H9 (cell line): Measurements from ENCODE around the gene SYNGR1. TPM values are rescaled to one million over a fixed set of nuclear protein-coding genes. Genes with fewer than 3 reads are reported as not detected.

Source experiments
- DNase-seq: peaks from one replicate; pipeline ENCODE4 v3.0.0-alpha.2; 2017
- H2AFZ ChIP-seq: one replicate; pipeline ENCODE4 v1.6.1; 2013; ENCODE audit warnings: mild to moderate bottlenecking, low read length, control low read depth, moderate library complexity
- H2AK5ac ChIP-seq: 2 replicates; pipeline ENCODE4 v1.6.1; 2013; ENCODE audit warnings: low read length, control low read depth, mixed read lengths; ENCODE audit not compliant: insufficient read length
- H2BK120ac ChIP-seq: one replicate; pipeline ENCODE4 v1.6.1; 2013; ENCODE audit warnings: low read depth, mild to moderate bottlenecking, low read length, control low read depth, inconsistent platforms; ENCODE audit not compliant: poor library complexity, severe bottlenecking
- H2BK12ac ChIP-seq: 2 replicates; pipeline ENCODE4 v1.6.1; 2013; ENCODE audit warnings: low read length, control low read depth, mixed read lengths, low read depth; ENCODE audit not compliant: insufficient read length
- H2BK15ac ChIP-seq: 2 replicates; pipeline ENCODE4 v1.6.1; 2013; ENCODE audit warnings: low read depth, low read length, control low read depth
- H2BK20ac ChIP-seq: one replicate; pipeline ENCODE4 v1.6.1; 2013; ENCODE audit warnings: low read depth, mild to moderate bottlenecking, low read length, control low read depth, inconsistent platforms; ENCODE audit not compliant: poor library complexity, severe bottlenecking
- H2BK5ac ChIP-seq: 2 replicates; pipeline ENCODE4 v1.6.1; 2013; ENCODE audit warnings: low read length, control low read depth, mixed read lengths; ENCODE audit not compliant: insufficient read length
- H3K14ac ChIP-seq: 2 replicates; pipeline ENCODE4 v1.6.1; 2013; ENCODE audit warnings: low read length, control low read depth; ENCODE audit not compliant: insufficient read depth
- H3K18ac ChIP-seq: 2 replicates; pipeline ENCODE4 v1.6.1; 2013; ENCODE audit warnings: low read depth, mild to moderate bottlenecking, mixed read lengths, low read length, control low read depth; ENCODE audit not compliant: insufficient read length
- H3K23ac ChIP-seq: 2 replicates; pipeline ENCODE4 v1.6.1; 2013; ENCODE audit warnings: low read length, control low read depth, mixed read lengths, low read depth; ENCODE audit not compliant: insufficient read length
- H3K23me2 ChIP-seq: 2 replicates; pipeline ENCODE4 v1.6.1; 2013; ENCODE audit warnings: low read depth, mild to moderate bottlenecking, mixed read lengths, low read length, control low read depth; ENCODE audit not compliant: insufficient read length, poor library complexity, severe bottlenecking
- H3K27ac ChIP-seq: 2 replicates; pipeline ENCODE4 v1.5.1; 2013; ENCODE audit warnings: low read length, control low read depth, mixed read lengths, low read depth; ENCODE audit not compliant: insufficient read length
- H3K27me3 ChIP-seq: 2 replicates; pipeline ENCODE4 v1.6.1; 2013; ENCODE audit warnings: low read length, control low read depth, inconsistent platforms; ENCODE audit not compliant: insufficient read depth
- H3K4ac ChIP-seq: 2 replicates; pipeline ENCODE4 v1.6.1; 2013; ENCODE audit warnings: low read depth, mild to moderate bottlenecking, control low read depth, inconsistent platforms, low read length, moderate library complexity
- H3K4me1 ChIP-seq: 2 replicates; pipeline ENCODE4 v1.6.1; 2013; ENCODE audit warnings: low read length, control low read depth, inconsistent platforms; ENCODE audit not compliant: insufficient read depth
- H3K4me2 ChIP-seq: 2 replicates; pipeline ENCODE4 v1.6.1; 2013; ENCODE audit warnings: low read length, control low read depth, mixed read lengths; ENCODE audit not compliant: insufficient read length, insufficient read depth
- H3K56ac ChIP-seq: 2 replicates; pipeline ENCODE4 v1.6.1; 2013; ENCODE audit warnings: low read depth, mild to moderate bottlenecking, mixed read lengths, low read length, control low read depth; ENCODE audit not compliant: insufficient read length
- H3K79me1 ChIP-seq: 2 replicates; pipeline ENCODE4 v1.6.1; 2013; ENCODE audit warnings: low read depth, mild to moderate bottlenecking, moderate library complexity, low read length, control low read depth, inconsistent platforms; ENCODE audit not compliant: insufficient read depth, poor library complexity, severe bottlenecking
- H3K79me2 ChIP-seq: 2 replicates; pipeline ENCODE4 v1.6.1; 2013; ENCODE audit warnings: low read length, control low read depth, inconsistent platforms; ENCODE audit not compliant: insufficient read depth
- H3K9ac ChIP-seq: 2 replicates; pipeline ENCODE4 v1.6.1; 2013; ENCODE audit warnings: low read length, control low read depth, mixed read lengths; ENCODE audit not compliant: insufficient read length; ENCODE audit errors: extremely low read depth
- H3K9me3 ChIP-seq: one replicate; pipeline ENCODE4 v1.6.1; 2013; ENCODE audit warnings: low read depth, low read length, inconsistent platforms; ENCODE audit not compliant: control insufficient read depth
- H3T11ph ChIP-seq: one replicate; pipeline ENCODE4 v1.6.1; 2013; ENCODE audit warnings: mild to moderate bottlenecking, low read length, control low read depth, inconsistent platforms
- H4K20me1 ChIP-seq: one replicate; pipeline ENCODE4 v1.6.1; 2013; ENCODE audit not compliant: control insufficient read depth, insufficient read length, insufficient read depth
- H4K5ac ChIP-seq: 2 replicates; pipeline ENCODE4 v1.6.1; 2013; ENCODE audit warnings: low read depth, mild to moderate bottlenecking, mixed read lengths, low read length, control low read depth; ENCODE audit not compliant: insufficient read length
- H4K8ac ChIP-seq: replicated peaks from 2 replicates; pipeline ENCODE4 v1.6.1; 2013; ENCODE audit warnings: low read length, control low read depth, mixed read lengths, low read depth; ENCODE audit not compliant: insufficient read length
- H4K91ac ChIP-seq: 2 replicates; pipeline ENCODE4 v1.6.1; 2013; ENCODE audit warnings: low read depth, mild to moderate bottlenecking, moderate library complexity, mixed read lengths, low read length, control low read depth; ENCODE audit not compliant: insufficient read length
- H3K27ac Mint-ChIP-seq, 3 experiments: 2 replicates in 2 of 3; 3 replicates in 1 of 3; pipeline ENCODE4 v1.8.0; 2020 to 2021; ENCODE audit warnings: mixed read lengths in 3 of 3, mild to moderate bottlenecking in 1 of 3, moderate library complexity in 1 of 3
- H3K27me3 Mint-ChIP-seq: 2 replicates; pipeline ENCODE4 v1.8.0; 2021; ENCODE audit warnings: low read depth, mild to moderate bottlenecking, moderate library complexity, mixed read lengths
- H3K36me3 Mint-ChIP-seq, 3 experiments: 2 replicates in 2 of 3; 3 replicates in 1 of 3; pipeline ENCODE4 v1.8.0; 2020 to 2021; ENCODE audit warnings: low read depth in 3 of 3, mixed read lengths in 3 of 3; ENCODE audit not compliant: insufficient read depth in 1 of 3
- H3K4me1 Mint-ChIP-seq, 2 experiments: 2 replicates each; pipeline ENCODE4 v1.8.0; 2020; ENCODE audit warnings: mixed read lengths in 2 of 2
- H3K4me3 Mint-ChIP-seq, 2 experiments: 2 replicates in 1 of 2; 3 replicates in 1 of 2; pipeline ENCODE4 v1.8.0; 2020 to 2021; ENCODE audit warnings: mild to moderate bottlenecking in 2 of 2, mixed read lengths in 2 of 2, moderate library complexity in 1 of 2
- H3K9me3 Mint-ChIP-seq, 2 experiments: 2 replicates in 1 of 2; 3 replicates in 1 of 2; pipeline ENCODE4 v1.8.0; 2020; ENCODE audit warnings: mild to moderate bottlenecking in 2 of 2, mixed read lengths in 2 of 2, moderate library complexity in 1 of 2
- WGBS: extraction: QIAGEN DNeasy Blood & Tissue Kit; methylation state at CpG from one replicate; pipeline ENCODE4 v1.1.7; 2013; ENCODE audit warnings: missing lambda C conversion rate, low lambda C conversion rate, mixed read lengths; ENCODE audit not compliant: insufficient read length; ENCODE audit errors: extremely low coverage; 5-methylcytosine and 5-hydroxymethylcytosine counted together
- total RNA-seq: library from RNA; stranded (reverse); gene quantifications from 2 replicates; pipeline ENCODE4 v1.2.1, GENCODE V29; 2021
- TF ChIP-seq, protein P1 (sequence below): fragments of 200-600 bp; sonication (generic); conservative IDR thresholded peaks from 3 replicates; pipeline ENCODE4 v1.8.0; 2021; ENCODE audit warnings: antibody characterized with exemption, mild to moderate bottlenecking

The SYNGR1 gene
- total RNA-seq, 1 experiment from 2014 or later, result 13.2 TPM

DNA sequence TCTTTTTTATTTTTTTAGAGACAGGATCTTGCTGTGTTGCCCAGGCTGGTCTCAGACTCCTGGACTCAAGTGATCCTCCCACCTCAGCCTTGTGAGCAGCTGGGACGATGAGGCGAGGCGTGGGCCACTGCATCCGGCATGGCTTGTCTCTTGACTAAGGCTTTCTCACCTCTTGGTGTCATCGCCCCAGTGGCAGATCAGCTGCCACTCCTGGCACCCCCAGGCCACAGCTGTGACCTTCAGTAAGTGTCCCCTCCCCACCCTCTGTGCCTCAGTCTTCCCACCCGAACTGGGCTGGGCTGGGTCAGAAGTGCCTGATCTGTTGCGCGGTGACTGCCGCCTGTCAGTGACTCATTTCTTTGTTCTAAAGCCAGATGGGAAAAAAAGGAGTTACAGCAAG, 3.6 kb downstream of the SYNGR1 start:
- Histone ChIP-seq H3K27ac (no peak overlapping the region), H2BK15ac (no peak overlapping the region)

More for the DNA sequence above, 3.6 kb downstream of the SYNGR1 start:
- Histone ChIP-seq H3K27me3 (no peaks in the 10 kb centered on the region), H4K91ac (no peak overlapping the region), H3K79me1 (no peaks in the 10 kb centered on the region), H3K9ac (no peak overlapping the region), H3K4ac (no peak overlapping the region), H2AFZ (no peak overlapping the region), H3K23me2 (peaks cover 6% of the 10 kb centered on the region), H3K23ac (no peak overlapping the region), H3K9me3 (no peaks in the 10 kb centered on the region), H2AK5ac (no peak overlapping the region), H3K56ac (no peak overlapping the region), H3K18ac (no peak overlapping the region), H4K5ac (no peak overlapping the region), H2BK12ac (no peak overlapping the region), H2BK5ac (no peak overlapping the region), H3T11ph (no peak overlapping the region), H4K8ac (no peak overlapping the region), H3K14ac (no peak overlapping the region), H2BK120ac (no peak overlapping the region), H2BK20ac (no peak overlapping the region), H3K79me2 (no peaks in the 10 kb centered on the region), H3K4me1 (peaks cover 5% of the 10 kb centered on the region; the same call in 1 of the 2 replicates), H4K20me1 (no peaks in the 10 kb centered on the region), H3K4me2 (no peak overlapping the region)
- Mint-ChIP-seq H3K27me3 (peaks cover 20% of the 10 kb centered on the region), H3K9me3 (no peaks in the 10 kb centered on the region), H3K4me3 (no peak overlapping the region), H3K36me3 (peaks cover 2% of the 10 kb centered on the region in 3 experiments; a peak in 6 of 7 replicates), H3K27ac (no peak overlapping the region), H3K4me1 (peaks cover 16 to 33% of the 10 kb centered on the region in 2 experiments)
- TF ChIP-seq, protein P1, sequence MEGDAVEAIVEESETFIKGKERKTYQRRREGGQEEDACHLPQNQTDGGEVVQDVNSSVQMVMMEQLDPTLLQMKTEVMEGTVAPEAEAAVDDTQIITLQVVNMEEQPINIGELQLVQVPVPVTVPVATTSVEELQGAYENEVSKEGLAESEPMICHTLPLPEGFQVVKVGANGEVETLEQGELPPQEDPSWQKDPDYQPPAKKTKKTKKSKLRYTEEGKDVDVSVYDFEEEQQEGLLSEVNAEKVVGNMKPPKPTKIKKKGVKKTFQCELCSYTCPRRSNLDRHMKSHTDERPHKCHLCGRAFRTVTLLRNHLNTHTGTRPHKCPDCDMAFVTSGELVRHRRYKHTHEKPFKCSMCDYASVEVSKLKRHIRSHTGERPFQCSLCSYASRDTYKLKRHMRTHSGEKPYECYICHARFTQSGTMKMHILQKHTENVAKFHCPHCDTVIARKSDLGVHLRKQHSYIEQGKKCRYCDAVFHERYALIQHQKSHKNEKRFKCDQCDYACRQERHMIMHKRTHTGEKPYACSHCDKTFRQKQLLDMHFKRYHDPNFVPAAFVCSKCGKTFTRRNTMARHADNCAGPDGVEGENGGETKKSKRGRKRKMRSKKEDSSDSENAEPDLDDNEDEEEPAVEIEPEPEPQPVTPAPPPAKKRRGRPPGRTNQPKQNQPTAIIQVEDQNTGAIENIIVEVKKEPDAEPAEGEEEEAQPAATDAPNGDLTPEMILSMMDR, result no peak
- DNase-seq, result no peak
- no CpG with 5 or more reads among the region's 9 CpGs for WGBS
